Measurements from ENCODE around the gene CYP4Z1.

GRCh38 chr1:47161298-47162040 is 94.4 kb downstream of the CYP4Z1 start:
- no peak for TF ChIP-seq CTCF (IDR thresholded peaks at IDR 0.05)
- TF ChIP-seq EP300 (IDR thresholded peaks at IDR 0.05) = no peak
- TF ChIP-seq POLR2AphosphoS5 (IDR thresholded peaks at IDR 0.05) = no peak
- TF ChIP-seq POLR2A (IDR thresholded peaks at IDR 0.05; ENCODE audit: low read depth) = no peak
